BJ (cell line): ENCODE measurements around the gene SNRNP48. TPM values are rescaled to one million over a fixed set of nuclear protein-coding genes. Genes with fewer than 3 reads are reported as not detected.

ENCODE experiments used
- CTCF ChIA-PET: fragments of 350-600 bp; formaldehyde crosslinking; extraction: SDS; loops from one replicate; lab custom pipeline; 2021; ENCODE audit warnings: antibody characterized with exemption, inconsistent platforms; lab: Yijun Ruan, JAX
- POLR2A ChIA-PET: fragments of 300-600 bp; sonication (Branson Sonifier 250); formaldehyde crosslinking; extraction: SDS; loops from one replicate; lab custom pipeline; 2021; ENCODE audit warnings: antibody characterized with exemption; lab: Charles Lee
- DNase-seq: peaks from one replicate; pipeline ENCODE4 v3.0.0-alpha.2; 2011; ENCODE audit warnings: low read depth
- H3K27me3 ChIP-seq: 2 replicates; pipeline ENCODE4 v1.6.0; 2011; ENCODE audit warnings: low read length; ENCODE audit not compliant: control insufficient read depth, insufficient read depth
- H3K36me3 ChIP-seq: 2 replicates; pipeline ENCODE4 v1.5.1; 2011; ENCODE audit warnings: low read length; ENCODE audit not compliant: control insufficient read depth, insufficient read depth
- H3K4me3 ChIP-seq: 2 replicates; pipeline ENCODE4 v1.5.1; 2011; ENCODE audit warnings: low read depth, mild to moderate bottlenecking, control low read depth, low read length
- CTCF ChIP-seq: IDR thresholded peaks from 2 replicates; pipeline ENCODE4 v1.5.1; 2011; ENCODE audit warnings: low read depth, mild to moderate bottlenecking, control low read depth, inconsistent platforms, low read length, moderate library complexity; ENCODE audit not compliant: insufficient read depth
- polyA plus RNA-seq: library from polyadenylated mRNA; depleted of rRNA; stranded (reverse); fragments of >200 nt; gene quantifications from 2 replicates; pipeline ENCODE4 v1.2.3, GENCODE V29; 2011

SNRNP48 gene
- polyA plus RNA-seq, 1 experiment: 2.6 TPM

DNA sequence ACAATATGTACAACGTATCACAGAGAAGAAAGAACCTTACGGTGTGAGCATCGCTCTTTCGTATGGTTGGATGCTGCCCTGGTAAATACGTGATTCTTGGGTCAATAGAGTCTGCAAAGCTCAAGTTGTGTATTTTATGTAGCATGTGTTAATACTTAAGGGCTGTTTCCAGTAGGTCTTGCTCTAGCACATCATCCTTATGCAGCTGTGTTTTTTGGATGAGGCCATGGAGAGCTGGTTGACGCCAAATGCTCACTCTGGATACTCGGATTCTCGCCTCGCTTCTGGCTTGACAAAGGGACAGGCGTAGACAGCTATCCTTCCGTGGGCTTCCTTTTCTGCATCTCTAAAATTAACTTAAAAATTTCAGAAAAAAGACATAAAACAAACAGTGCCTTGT, 38.9 kb downstream of the SNRNP48 start:
- TF ChIP-seq CTCF: no peak
- no peak for DNase-seq

DNA sequence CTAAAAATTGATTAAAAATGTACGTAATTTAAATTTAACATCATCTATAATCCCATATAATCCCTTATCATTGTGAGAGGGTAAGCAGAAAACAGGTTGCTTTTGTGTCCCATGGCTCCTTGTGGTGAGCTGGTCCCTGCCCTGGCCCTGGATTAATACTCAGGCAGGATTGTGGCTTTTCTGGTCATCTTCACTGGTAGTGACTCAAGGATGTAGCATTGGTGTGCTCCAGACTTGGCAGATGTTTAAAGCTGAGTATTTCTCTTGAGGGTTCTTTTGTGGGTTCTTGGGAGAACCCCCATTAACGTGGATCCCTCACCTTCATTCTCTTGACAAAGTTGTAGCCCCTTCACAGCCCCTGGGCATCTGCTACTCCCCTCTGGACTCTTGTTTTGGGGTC, 39.3 kb downstream of the SNRNP48 start:
- no peak for DNase-seq
- POLR2A ChIA-PET: no interaction called here
- CTCF ChIA-PET: interaction anchor here (0.7 to 1.5 kb wide), 3 partner anchors 14 to 328 kb away, joined by 3 to 4 read pairs (median 4); no protein-coding TSS in a partner anchor
- no peak for TF ChIP-seq CTCF
- Histone ChIP-seq H3K36me3 (no peaks in the 10 kb centered on the region), H3K27me3 (no peaks in the 10 kb centered on the region), H3K4me3 (no peak overlapping the region)

More for the DNA sequence above, 38.9 kb downstream of the SNRNP48 start:
- Histone ChIP-seq H3K27me3 (no peaks in the 10 kb centered on the region), H3K4me3 (no peak overlapping the region), H3K36me3 (no peaks in the 10 kb centered on the region)
- ChIA-PET POLR2A (no interaction called here), CTCF (interaction anchor here (0.7 to 1.5 kb wide), 3 partner anchors 14 to 328 kb away, joined by 3 to 4 read pairs (median 4); no protein-coding TSS in a partner anchor)

- Histone ChIP-seq H3K27me3 (no peaks in the 10 kb centered on the region), H3K4me3 (no peak overlapping the region), H3K36me3 (no peaks in the 10 kb centered on the region)
- no peak for DNase-seq
- POLR2A ChIA-PET: no interaction called here
- CTCF ChIA-PET: interaction anchor here (0.8 kb wide), 1 partner anchor 9 kb away, joined by 3 read pairs; no protein-coding TSS in a partner anchor
- no peak for TF ChIP-seq CTCF
Measured at GRCh38 chr6:7630792-7631191, 40.8 kb downstream of the SNRNP48 start.

- CTCF ChIA-PET: interaction anchor here (0.8 kb wide), 1 partner anchor 8 kb away, joined by 3 read pairs; no protein-coding TSS in a partner anchor
Measured at GRCh38 chr6:7631466-7631865, 41.5 kb downstream of the SNRNP48 start.

More at GRCh38 chr6:7631466-7631865, 41.5 kb downstream of the SNRNP48 start:
- DNase-seq: no peak
- Histone ChIP-seq H3K4me3 (no peak overlapping the region), H3K27me3 (no peaks in the 10 kb centered on the region), H3K36me3 (no peaks in the 10 kb centered on the region)
- POLR2A ChIA-PET: no interaction called here
- TF ChIP-seq CTCF: no peak
